ENCODE data around the gene CDADC1.

CDADC1 gene

GRCh38 chr13:49298903-49299605 lies 51.3 kb downstream of the CDADC1 start:
- peak overlapping the region; percentile 41 for H3K27ac Mint-ChIP-seq
- no peaks in the 10 kb centered on the region for H3K36me3 Mint-ChIP-seq
- H3K4me3 Mint-ChIP-seq, result no peak overlapping the region
- no peaks in the 10 kb centered on the region for H3K9me3 Mint-ChIP-seq
- no peaks in the 10 kb centered on the region for H3K27me3 Mint-ChIP-seq
- peaks cover 18% of the 10 kb centered on the region for H3K4me1 Mint-ChIP-seq

- Mint-ChIP-seq H3K27ac (no peak overlapping the region), H3K9me3 (no peaks in the 10 kb centered on the region), H3K4me3 (no peak overlapping the region), H3K27me3 (no peaks in the 10 kb centered on the region), H3K4me1 (peaks cover 18% of the 10 kb centered on the region), H3K36me3 (no peaks in the 10 kb centered on the region)
Measured at GRCh38 chr13:49300276-49300675, 52.6 kb downstream of the CDADC1 start.

GRCh38 chr13:49300739-49301589 lies 53.2 kb downstream of the CDADC1 start:
- Mint-ChIP-seq H3K27ac (peak overlapping the region; percentile 5), H3K4me3 (peak overlapping the region; percentile 73), H3K27me3 (no peaks in the 10 kb centered on the region)

GRCh38 chr13:49302222-49302621 lies 54.5 kb downstream of the CDADC1 start:
- H3K27me3 Mint-ChIP-seq, result no peaks in the 10 kb centered on the region
- H3K36me3 Mint-ChIP-seq, result no peaks in the 10 kb centered on the region
- H3K4me3 Mint-ChIP-seq, result no peak overlapping the region
- peaks cover 18% of the 10 kb centered on the region for H3K4me1 Mint-ChIP-seq
- H3K9me3 Mint-ChIP-seq, result no peaks in the 10 kb centered on the region
- no peak overlapping the region for H3K27ac Mint-ChIP-seq

More at GRCh38 chr13:49300739-49301589, 53.2 kb downstream of the CDADC1 start:
- H3K9me3 Mint-ChIP-seq, result no peaks in the 10 kb centered on the region
- H3K36me3 Mint-ChIP-seq, result no peaks in the 10 kb centered on the region
- H3K4me1 Mint-ChIP-seq, result peaks cover 18% of the 10 kb centered on the region

- peaks cover 18% of the 10 kb centered on the region for H3K4me1 Mint-ChIP-seq
- H3K27ac Mint-ChIP-seq, result no peak overlapping the region
- H3K36me3 Mint-ChIP-seq, result no peaks in the 10 kb centered on the region
- H3K9me3 Mint-ChIP-seq, result no peaks in the 10 kb centered on the region
- H3K27me3 Mint-ChIP-seq, result no peaks in the 10 kb centered on the region
- no peak overlapping the region for H3K4me3 Mint-ChIP-seq
Measured at GRCh38 chr13:49302817-49303216, 55.1 kb downstream of the CDADC1 start.

GRCh38 chr13:49303533-49304252 lies 56.0 kb downstream of the CDADC1 start:
- no peak overlapping the region for H3K27ac Mint-ChIP-seq
- H3K4me3 Mint-ChIP-seq, result no peak overlapping the region
- H3K4me1 Mint-ChIP-seq, result peaks cover 18% of the 10 kb centered on the region
- H3K36me3 Mint-ChIP-seq, result no peaks in the 10 kb centered on the region
- no peaks in the 10 kb centered on the region for H3K27me3 Mint-ChIP-seq
- H3K9me3 Mint-ChIP-seq, result no peaks in the 10 kb centered on the region

GRCh38 chr13:49304356-49304755 lies 56.6 kb downstream of the CDADC1 start:
- Mint-ChIP-seq H3K27ac (no peak overlapping the region), H3K4me3 (no peak overlapping the region), H3K27me3 (no peaks in the 10 kb centered on the region), H3K36me3 (no peaks in the 10 kb centered on the region), H3K9me3 (no peaks in the 10 kb centered on the region), H3K4me1 (peaks cover 18% of the 10 kb centered on the region)

- Mint-ChIP-seq H3K4me1 (peaks cover 18% of the 10 kb centered on the region), H3K4me3 (no peak overlapping the region), H3K27me3 (no peaks in the 10 kb centered on the region), H3K9me3 (no peaks in the 10 kb centered on the region), H3K36me3 (peaks cover 4% of the 10 kb centered on the region), H3K27ac (no peak overlapping the region)
Measured at GRCh38 chr13:49304763-49305700, 57.3 kb downstream of the CDADC1 start.

GRCh38 chr13:49305792-49306425 lies 58.2 kb downstream of the CDADC1 start:
- Mint-ChIP-seq H3K9me3 (no peaks in the 10 kb centered on the region), H3K27me3 (no peaks in the 10 kb centered on the region), H3K4me3 (no peak overlapping the region), H3K27ac (peak overlapping the region; percentile 23), H3K4me1 (peaks cover 18% of the 10 kb centered on the region), H3K36me3 (peaks cover 4% of the 10 kb centered on the region)

GRCh38 chr13:49307365-49307764 lies 59.6 kb downstream of the CDADC1 start:
- no peaks in the 10 kb centered on the region for H3K9me3 Mint-ChIP-seq
- H3K4me3 Mint-ChIP-seq, result no peak overlapping the region
- peaks cover 4% of the 10 kb centered on the region for H3K36me3 Mint-ChIP-seq
- peaks cover 5% of the 10 kb centered on the region for H3K4me1 Mint-ChIP-seq
- no peaks in the 10 kb centered on the region for H3K27me3 Mint-ChIP-seq
- H3K27ac Mint-ChIP-seq, result no peak overlapping the region

- no peaks in the 10 kb centered on the region for H3K27me3 Mint-ChIP-seq
- no peaks in the 10 kb centered on the region for H3K4me1 Mint-ChIP-seq
- H3K4me3 Mint-ChIP-seq, result no peak overlapping the region
- H3K9me3 Mint-ChIP-seq, result no peaks in the 10 kb centered on the region
- H3K27ac Mint-ChIP-seq, result no peak overlapping the region
- peaks cover 4% of the 10 kb centered on the region for H3K36me3 Mint-ChIP-seq
Measured at GRCh38 chr13:49308097-49308875, 60.6 kb downstream of the CDADC1 start.

GRCh38 chr13:49308921-49309408 lies 61.2 kb downstream of the CDADC1 start:
- Mint-ChIP-seq H3K36me3 (peaks cover 4% of the 10 kb centered on the region), H3K27ac (no peak overlapping the region), H3K4me3 (no peak overlapping the region), H3K4me1 (no peaks in the 10 kb centered on the region), H3K9me3 (no peaks in the 10 kb centered on the region), H3K27me3 (no peaks in the 10 kb centered on the region)

GRCh38 chr13:49310251-49310650 lies 62.5 kb downstream of the CDADC1 start:
- Mint-ChIP-seq H3K27me3 (no peaks in the 10 kb centered on the region), H3K4me1 (no peaks in the 10 kb centered on the region), H3K9me3 (no peaks in the 10 kb centered on the region), H3K4me3 (no peak overlapping the region), H3K27ac (no peak overlapping the region), H3K36me3 (peaks cover 4% of the 10 kb centered on the region)

GRCh38 chr13:49311816-49312215 lies 64.1 kb downstream of the CDADC1 start:
- Mint-ChIP-seq H3K9me3 (no peaks in the 10 kb centered on the region), H3K27me3 (no peaks in the 10 kb centered on the region), H3K27ac (no peak overlapping the region), H3K4me3 (no peak overlapping the region), H3K36me3 (peaks cover 7% of the 10 kb centered on the region), H3K4me1 (no peaks in the 10 kb centered on the region)
